ENCODE data around the gene NCAPH2.

NCAPH2 gene

GRCh38 chr22:50550395-50550794 lies 42.4 kb downstream of the NCAPH2 start:
- DNase-seq: no peak

DNA sequence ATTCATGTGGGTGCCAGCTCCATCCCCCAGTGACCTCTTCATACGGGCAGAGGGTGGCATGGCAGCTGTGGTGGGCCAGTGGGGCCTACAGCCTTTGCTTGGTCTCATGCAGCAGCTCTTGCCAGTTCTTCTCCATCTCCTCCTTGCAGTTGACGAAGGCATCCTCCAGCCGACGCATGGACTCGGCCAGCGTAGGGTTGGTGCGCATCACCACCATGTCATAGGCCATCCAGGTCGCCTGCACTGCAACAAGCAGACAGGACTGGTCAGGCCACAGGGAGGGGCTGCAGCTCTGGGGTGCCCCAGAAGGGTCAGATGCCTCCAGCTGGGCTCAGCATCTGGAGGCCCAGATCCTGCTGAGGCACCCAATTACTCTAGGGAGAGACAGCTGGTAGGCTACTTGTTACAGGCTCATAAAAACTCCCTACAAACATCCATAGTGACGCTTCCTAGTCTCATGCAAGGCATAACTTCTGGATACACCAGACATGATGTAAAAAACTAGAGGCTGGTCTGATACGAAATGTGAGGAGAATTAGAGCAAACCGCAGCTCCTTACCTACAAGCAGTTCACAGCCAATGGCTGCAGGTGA lies 43.2 kb downstream of the NCAPH2 start:
- no peak for DNase-seq

DNA sequence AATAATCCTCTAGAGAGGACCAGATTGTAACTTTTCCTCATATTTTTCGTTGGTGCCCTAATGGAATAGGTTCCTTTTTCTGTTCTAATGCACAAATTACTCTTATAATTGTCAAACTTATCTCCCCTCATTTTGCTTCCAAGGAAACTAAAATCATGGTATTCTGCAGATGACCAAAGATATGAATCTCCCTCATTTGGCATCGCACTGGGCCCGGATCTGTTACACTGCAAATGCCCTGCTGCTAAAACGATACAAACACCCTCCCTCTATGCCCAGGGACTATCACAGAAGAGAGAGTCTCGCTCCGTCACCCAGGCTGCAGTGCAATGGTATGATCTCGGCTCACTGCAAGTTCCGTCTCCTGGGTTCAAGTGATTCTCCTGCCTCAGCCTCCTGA lies 45.3 kb downstream of the NCAPH2 start:
- DNase-seq: no peak

DNA sequence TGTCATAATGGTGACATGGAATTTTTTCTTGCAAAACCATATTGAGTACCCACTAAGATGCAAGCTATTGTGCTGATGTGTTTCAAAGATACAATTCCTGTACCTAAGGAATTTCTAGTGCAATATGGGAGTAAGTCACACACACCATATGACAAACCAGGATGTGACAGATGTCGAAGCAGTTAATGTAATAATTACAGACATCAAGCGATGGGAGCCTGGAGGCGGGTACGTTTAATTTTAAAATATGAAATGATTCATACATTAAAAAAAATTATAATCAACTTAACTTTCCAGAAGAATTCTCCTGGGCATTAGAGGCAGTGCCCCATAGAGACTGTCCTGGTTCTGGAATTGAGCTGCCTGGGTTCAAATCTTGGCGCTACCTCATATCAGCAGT lies 48.7 kb downstream of the NCAPH2 start:
- DNase-seq: no peak

- DNase-seq: no peak
These were observed 52.0 kb downstream of the NCAPH2 start for GRCh38 chr22:50560034-50560433.

DNA sequence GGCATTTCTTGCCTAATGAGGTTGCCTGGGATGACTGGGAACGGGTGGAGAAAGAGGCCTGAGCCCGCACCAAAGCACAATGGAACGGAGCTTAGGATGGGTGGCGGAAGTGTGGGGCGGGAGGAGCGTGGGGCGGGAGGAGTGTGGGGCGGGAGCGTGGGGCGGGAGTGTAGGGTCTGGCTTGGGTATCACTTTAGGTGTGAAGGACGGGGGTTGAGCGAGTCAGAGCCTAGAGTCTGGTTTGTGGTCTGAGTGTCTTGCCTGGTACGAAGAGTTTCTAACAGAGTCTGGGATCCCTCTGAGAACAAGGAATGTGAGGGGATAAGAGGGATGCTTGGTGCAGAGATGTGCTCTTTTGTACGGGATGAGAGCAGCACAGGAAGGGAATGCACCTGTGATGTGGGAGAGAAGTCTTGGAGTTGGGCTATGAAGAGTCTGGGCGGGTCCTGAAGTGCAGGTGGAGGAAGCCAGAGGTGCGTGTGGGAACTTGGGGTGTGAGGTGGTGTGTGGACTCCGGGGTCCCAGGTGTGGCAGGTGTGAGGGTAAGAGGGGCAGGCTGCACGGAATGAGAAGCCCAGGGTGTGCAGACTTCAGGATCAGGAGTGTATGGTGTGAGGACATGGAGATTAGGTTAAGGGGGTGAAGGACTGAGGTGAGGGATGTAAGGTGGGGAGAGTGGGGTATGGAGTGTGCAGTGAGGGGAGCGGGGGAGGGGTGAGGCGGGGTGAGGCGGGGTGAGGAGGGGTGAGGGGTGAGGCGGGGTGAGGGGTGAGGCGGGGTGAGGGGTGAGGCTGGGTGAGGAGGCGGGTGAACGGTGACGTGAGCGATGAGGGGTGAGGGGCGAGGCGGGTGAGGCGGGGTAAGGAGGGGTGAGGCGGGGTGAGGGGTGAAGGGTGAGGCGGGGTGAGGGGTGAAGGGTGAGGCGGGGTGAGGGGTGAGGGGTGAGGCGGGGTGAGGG lies 53.7 kb downstream of the NCAPH2 start:
- no peak for DNase-seq

DNA sequence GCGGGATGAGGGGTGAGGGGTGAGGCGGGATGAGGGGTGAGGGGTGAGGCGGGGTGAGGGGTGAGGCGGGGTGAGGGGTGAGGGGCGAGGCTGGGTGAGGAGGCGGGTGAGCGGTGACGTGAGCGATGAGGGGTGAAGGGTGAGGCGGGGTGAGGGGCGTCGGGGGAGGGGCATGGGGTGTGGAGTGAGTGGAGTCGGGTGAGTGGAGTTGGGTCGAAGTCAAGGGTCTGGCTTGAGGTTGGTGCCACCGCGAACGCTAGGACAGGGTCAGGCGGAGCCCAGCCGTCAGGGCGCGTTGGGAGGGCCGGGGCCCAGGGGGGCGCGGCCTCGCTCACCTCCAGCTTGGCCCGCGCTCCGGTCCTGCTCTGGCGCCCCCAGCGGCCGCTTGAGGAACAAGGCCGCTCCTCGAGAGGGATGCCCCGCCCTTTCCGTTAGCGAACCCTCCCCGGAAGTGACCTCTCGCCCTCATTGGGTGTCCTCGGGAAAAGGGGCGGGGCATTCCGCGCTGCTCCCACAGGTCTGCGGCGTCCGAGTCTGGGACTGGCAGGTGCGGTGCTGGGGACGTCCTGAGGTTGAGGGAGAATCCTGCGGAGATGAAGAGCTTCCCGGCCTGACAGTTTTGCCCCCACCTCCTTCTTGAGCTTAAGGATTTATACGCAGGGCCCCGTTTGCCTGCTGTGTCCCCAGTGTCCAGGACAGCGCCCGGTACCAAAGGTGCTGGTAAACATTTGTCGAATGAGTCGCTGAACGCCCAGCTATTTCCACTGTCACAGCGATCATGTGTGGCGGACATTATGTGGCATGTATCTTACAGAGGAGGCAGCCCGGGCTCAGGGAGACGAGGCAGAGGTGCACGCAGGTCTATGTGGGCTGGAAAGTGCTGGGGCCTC lies 54.7 kb downstream of the NCAPH2 start, which contains the start of gene SYCE3:
TSS of gene SYCE3 (minus strand) at position 397 of the 890 bp plus-strand sequence. CDS start 6,514 bp downstream, outside the sequence.
- peak; percentile 97 for DNase-seq

GRCh38 chr22:50563413-50564160 lies 55.6 kb downstream of the NCAPH2 start:
- DNase-seq: no peak

DNA sequence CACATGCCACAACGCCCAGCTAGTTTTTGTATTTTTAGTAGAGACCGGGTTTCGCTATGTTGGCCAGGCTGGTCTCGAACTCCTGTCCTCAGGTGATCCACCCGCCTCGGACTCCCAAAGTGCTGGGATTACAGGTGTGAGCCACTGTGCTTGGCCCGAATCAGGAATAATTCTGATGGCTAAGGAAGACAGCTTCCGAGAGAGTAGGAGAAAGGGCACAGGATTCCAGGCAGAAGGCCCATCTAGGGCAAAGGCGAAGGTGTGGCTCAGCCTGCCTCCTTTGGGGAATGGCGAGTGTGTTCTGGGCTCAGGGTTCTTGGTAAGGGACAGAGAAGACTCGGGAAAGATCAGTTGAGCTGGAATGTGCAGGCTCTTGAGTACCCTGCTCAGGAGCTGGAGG lies 56.3 kb downstream of the NCAPH2 start:
- no peak for DNase-seq

DNA sequence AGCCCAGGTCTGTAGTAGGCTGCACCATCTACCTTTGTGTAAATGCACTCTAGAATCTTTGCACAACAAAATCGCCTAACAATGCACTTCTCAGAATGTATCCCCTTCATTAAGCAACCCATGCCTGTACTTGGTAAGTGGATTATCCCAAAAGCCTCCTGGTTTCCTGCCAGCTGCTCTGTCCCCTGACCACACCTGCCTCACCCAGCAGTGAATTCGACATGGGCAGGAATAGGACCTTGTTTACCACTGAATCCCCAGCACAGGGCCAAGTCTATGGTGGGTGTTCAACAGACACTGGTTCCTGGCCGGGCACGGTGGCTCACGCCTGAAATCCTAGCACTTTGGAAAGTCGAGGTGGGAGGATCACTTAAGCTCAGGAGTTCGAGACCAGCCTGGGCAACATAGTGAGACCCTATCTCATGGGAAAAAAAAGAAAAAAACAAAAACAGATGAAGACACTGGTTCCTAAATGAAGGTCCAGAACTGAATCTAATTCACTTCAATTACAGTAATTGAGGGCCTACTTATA lies 59.8 kb downstream of the NCAPH2 start:
- DNase-seq: no peak

- DNase-seq: no peak
These were observed 60.6 kb downstream of the NCAPH2 start for GRCh38 chr22:50568626-50569025.

DNA sequence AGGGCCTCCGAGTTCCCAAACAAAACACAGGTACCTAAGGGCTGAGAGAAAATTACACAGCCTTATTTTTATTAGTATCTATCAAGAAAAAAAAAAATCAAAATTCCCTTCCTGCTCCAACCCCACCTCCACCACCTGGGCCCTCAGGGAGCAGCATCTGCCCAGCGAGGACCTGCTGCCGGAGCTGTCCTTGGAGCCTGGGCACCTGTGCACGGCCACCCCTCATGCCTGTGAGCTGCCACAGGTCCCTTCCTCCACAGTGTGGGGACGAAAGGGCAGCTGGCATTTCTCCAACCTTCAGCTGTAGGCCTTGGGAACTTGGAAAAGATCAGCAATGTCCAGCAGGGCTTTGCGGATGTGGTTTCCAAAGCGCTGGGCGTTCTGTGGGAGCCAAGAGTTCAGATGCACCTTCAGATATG lies 61.0 kb downstream of the NCAPH2 start:
- no peak for DNase-seq

DNA sequence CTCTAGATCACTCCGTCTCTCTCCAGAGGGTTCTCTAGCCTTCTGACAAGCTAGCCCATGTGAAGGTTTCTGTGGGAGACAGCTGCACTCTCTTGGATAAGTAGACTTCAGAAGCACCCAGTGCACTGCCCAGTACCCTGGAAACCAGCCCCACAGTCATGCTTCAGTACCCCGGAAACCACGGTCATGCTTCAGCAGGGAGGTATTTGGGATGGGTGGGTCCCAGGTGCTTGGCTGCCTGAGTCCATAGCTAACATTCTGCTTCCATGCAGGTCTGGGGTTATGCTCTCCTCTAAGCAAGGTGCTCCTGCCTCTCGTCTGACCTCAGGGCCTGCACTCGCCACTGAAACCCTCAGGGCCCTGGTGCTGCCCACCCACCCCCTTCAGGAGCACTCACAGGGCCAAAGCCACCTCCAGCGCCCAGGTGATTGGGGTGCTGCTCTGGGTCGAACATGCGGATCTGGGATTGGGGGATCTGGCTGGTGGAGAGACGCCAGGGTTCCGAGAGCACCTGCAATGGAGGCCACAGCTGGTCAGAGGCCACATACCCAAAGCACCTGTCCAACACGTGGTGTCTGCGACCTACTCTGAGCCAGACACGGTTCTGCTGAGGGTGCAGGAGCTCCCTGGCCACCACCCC lies 62.0 kb downstream of the NCAPH2 start:
- DNase-seq: no peak

DNA sequence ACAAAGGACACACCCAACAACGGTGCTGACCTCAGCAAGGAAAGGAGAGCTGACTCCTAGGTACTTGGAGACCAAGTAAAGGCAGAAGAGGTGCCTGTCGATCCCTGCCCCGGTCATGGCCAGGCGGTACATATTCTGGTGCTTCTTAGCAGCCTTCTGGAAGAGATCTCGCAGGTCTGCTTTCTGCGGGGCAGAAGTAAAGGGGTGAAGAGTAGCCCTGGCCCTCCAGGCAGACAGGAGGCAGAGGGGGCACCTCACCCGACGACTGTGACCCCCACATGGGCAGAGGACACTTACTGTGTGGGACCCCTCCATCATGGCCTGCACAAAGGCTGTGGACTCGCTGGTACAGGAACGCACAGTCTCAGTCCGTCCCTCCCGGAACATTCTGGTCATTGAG lies 62.8 kb downstream of the NCAPH2 start:
- no peak for DNase-seq

DNA sequence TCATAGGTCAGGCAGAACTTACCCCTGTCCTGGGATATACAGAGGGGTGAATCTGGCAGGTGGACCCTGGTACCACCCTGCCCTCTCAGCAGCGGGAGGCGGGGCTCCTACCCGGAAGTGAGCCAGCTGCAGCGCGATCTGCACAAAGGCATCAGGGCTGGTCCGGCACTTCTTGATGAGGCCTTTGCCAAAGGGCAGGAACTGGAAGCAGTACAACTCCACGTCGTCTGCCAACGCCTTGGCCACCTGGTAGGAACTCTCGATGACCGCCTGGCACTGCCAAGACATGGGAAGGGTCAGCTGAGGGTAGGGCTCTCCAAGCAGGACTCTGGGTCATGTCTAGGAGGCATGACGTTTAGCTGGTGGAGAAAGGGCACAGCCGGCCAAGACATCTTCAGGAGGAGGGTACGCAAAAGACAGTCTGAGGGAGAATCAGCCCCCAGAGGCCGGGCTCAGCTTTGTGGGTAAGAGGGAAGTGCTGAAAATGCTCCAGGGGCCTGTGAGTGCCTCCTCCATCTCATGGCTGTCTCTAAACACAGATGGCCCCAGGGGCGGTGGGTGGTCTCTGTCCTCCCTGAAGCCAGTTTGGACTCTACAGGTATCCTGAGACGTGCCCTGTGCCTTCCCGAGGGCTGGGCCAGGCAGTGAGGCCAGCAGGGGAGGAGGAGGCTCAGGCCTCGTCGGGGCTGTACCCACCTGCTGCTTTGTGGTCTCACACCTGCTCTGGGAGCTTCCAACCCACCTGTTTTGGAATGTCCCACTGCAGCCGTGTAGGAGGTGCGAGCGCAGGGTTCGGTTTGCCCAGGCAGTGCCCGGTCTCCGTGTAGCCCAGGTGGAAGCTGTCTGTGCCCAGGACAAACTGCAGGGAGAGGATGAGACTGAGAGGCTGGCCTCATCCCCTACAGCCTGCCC lies 63.5 kb downstream of the NCAPH2 start:
- no peak for DNase-seq

DNA sequence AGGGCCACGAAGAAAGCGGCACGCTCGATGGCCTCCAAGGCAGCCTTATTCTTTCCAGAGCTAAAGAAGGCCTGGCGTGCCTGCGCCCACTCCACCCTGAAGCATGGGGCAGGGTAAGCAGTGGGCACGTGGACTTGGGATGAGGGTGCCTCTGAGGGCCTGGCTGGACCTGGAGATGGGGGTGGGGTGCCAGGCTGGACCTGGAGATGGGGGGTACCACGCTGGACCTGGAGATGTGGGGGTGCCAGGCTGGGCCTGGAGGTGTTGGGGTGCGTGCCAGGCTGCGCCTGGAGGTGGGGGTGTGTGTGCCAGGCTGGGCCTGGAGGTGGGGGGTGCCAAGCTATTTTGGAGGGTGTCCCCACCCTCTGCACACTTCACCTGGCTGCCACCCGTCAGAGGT lies 64.9 kb downstream of the NCAPH2 start:
- no peak for DNase-seq

DNA sequence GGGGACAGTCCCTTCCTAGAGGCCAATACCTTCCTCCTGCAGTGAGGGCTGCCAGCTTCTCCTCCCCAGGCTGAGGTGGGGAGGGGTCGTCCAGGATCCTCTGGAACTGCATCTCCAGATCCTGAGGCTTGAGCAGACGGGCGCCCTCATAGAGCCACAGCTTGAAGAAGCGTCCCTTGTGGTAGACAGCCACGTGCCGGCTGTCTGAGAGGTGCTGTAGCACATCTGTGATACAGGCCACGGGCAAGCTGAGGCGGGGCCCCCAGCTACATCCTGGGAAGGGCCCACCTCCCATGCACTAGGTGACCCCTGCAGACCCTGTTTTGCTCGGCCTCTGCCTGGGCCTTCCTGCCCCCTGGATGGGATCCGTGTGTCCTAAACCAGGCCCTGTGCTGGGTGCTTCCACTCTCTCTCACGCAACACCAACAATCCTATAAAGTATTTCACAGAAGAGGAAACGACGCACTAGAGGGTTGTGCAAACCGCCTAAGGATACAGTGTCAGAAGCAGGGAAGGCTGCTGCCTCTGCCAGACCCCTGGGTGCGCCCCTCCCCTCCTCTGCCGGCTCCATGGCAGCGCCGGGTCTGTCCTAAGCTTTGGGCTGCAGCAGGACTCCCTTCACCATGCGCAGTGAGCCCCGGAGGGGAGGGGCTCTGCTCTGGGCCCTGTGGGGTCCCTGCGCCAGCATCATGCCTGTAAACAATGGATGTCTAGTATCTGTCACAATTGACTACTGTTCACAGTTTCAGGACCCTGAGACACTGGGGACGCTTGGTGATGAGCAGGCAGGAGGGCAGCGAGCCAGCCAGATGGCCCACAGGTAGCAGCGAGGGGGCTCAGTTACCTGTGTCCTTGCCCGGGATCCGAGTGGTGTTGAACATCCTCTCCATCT lies 65.7 kb downstream of the NCAPH2 start:
- DNase-seq: no peak

DNA sequence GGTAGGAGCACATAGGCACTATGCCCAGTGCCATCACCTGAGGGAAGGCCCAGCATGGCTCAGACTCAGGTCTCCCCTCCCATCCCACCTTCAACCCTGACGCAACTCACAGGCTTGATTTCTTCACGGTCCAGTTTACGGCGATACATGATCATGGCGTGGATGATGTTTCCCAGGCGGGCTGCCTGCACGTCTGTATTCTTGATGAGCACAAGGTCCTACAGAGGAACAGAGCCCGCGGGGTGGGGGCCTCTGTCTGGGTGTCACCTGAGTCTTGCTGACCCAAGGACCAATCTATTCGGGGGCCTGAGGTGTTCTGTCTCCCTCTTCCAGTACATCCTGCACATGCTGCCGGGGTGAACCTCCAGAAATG lies 66.3 kb downstream of the NCAPH2 start:
- DNase-seq: no peak

Measured in activated naive CD4-positive, alpha-beta T cell treated with anti-CD3 and anti-CD28 coated beads, Interleukin-2, amount 50 U/mL, for 16 hours (primary cell).